Measurements from ENCODE around the gene DNAJB4.

DNA sequence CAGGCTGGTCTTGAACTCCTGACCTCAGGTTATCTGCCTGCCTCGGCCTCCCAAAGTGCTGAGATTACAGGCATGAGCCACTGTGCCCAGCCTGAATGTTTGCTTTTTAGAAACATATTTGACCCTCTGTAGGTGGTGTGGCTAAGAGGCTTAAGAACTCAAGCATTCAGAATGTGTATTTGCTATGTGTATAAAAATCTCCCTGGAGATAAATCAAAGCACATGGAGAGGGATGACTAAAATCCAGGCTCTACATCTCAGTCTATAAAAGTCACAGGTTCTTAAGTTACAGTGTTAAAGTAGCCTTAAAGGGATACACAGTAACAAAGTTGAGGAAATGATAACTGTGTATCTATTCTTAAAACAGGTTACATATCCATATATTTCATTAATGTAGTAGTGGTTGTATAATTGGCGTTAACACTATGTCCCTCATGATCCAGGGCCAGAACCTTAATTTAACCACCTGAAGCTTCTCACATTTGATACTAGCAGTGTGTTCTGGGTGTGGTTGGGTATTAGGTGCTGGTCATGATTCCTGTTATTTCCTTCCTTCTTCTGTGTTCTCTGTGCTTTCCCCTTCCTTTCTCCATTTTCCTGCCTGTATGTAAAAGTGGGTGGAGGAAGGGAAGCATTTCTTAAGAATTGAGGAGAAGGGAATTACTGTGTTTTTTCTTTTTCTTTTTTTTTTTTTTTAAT is 57.2 kb downstream of the DNAJB4 start:
- no peak for TF ChIP-seq POLR2AphosphoS5 (IDR thresholded peaks at IDR 0.05; ENCODE audit: borderline replicate concordance, low read depth, low read length)
- no peak for TF ChIP-seq EZH2 (IDR thresholded peaks at IDR 0.05)
- TF ChIP-seq FOXP2 (optimal IDR thresholded peaks at IDR 0.05; ENCODE audit: control extremely low read depth, extremely low read length, insufficient read depth) = no peak
